Posterior cingulate gyrus (tissue), 11 donors: Measurements from ENCODE around the gene ZNF512B.
"Not testable (repeated sequence)": the region's sequence is repeated elsewhere in the genome, so short reads cannot be mapped to it uniquely, and the experiment has no call there.

Experiments
- DNase-seq, 10 donors: peaks; one replicate each; pipeline versions ENCODE4 v3.0.0 to v3.0.0-alpha.2; 2020 to 2021; ENCODE audit warnings: mixed read lengths in 3 of 10
- intact Hi-C: fragments of 100-400 bp; cut with DNase I; formaldehyde crosslinking; loops from one replicate; pipeline ENCODE4 v1.15.1; 2023

The ZNF512B gene

DNA sequence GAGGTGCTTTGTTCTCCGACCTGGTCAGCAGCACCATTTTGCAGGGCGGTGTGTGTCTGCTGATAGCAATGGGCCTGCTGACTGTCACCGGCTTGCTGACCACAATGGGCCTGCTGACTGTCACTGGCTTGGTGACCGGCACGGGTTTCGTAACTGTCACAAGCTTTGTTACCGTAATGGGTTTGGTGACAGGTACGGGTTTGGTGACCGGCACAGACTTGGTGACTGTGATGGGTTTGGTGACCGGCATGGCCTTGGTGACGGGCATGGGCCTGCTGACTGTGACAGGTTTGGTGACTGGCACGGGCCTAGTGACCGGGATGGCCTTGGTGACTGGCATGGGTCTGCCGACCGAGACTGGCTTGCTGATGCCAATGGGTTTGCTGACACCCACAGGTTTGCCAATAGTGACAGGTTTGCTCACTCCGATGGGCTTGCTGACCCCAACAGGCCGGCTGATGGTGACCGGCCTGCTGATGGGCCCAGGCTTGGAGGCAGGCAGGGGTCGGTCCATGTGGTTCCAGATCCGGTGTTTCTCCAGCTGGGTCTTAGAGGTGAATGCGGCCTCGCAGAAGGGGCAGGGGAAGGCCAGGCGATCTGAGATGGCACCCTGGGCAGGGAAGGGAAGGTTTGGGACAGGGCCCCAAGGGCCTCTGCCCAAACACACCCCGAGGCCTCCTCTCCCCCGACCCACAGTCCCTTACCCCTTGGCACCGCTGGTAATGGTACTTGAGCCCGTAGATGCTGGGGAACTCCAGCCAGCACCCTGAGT lies 3.4 kb downstream of the ZNF512B start:
- DNase-seq = peak in 4 of 10 donors; percentile 26 to 75 (median 50)
- intact Hi-C loops = no loop called here

DNA sequence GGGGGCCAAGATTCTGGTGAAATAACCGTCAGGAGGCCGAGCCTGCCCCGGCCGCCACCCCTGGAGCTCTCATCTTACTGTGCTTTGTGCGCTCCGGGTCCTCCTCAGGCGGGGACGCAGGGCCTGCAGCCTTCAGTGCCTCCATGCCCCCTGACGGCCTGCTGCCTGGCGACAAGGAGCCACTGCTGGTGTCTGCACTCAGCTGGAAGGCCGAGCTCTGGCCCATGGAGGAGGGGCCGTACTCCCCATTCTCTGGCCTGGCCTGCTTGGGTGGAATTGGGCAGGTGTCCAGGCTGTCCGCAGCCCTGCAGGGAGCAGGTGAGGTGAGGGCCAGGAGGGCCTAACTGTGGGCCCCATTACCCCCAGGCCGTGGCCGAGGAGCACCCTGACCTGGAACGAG lies 5.3 kb downstream of the ZNF512B start:
- intact Hi-C loops = no loop called here
- DNase-seq = peak in 4 of 10 donors; percentile 18 to 77 (median 63)

DNA sequence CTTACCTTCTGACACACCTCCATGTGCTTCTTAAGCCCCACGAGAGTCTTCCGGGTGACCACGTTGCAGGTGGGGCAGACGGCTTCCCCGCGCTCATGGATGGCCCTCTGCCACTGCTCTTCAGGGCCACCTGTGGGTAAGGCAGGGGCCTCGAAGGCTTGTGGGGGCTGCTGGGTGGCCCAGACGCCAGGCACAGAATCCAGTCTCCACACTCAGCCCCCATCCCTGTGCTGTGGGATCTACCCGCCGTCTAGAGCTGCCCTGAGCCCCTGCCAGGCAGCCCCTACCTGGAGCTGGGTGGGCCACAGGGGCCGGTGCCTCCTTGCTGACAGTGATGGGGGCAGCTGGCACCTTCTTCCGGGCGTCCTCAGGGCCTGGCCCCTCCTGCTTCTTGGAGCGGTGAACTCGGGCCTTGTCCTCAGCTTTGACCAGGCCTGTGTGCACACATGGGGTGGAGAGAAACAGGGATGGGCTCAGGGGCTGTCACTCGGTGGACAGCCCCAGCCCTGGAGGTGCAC lies 5.9 kb downstream of the ZNF512B start:
- peak in 3 of 10 donors; percentile 18 to 55 (median 47) for DNase-seq
- intact Hi-C loops = no loop called here

DNA sequence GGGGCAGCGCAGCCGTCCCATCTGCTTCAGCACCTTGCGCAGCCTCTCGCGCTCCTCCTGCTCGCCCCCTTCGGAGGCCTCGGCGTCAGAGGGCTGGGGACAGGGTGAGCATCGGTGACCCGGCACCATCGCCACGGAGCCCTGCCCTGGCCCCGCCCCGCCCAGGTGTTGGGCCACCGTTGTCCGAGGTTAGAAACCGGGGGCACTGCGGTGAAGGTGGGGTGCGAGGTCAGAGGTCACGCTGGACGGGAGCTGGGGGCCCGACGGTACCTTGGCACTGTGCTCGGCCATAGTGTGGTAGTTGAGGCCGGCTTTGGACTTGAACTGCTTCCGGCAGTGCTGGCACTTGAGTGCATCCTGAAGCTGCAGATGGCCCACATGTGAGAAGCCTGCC lies 6.4 kb downstream of the ZNF512B start:
- intact Hi-C loops = no loop called here
- peak in 2 of 10 donors; percentile 64 to 66 for DNase-seq

DNA sequence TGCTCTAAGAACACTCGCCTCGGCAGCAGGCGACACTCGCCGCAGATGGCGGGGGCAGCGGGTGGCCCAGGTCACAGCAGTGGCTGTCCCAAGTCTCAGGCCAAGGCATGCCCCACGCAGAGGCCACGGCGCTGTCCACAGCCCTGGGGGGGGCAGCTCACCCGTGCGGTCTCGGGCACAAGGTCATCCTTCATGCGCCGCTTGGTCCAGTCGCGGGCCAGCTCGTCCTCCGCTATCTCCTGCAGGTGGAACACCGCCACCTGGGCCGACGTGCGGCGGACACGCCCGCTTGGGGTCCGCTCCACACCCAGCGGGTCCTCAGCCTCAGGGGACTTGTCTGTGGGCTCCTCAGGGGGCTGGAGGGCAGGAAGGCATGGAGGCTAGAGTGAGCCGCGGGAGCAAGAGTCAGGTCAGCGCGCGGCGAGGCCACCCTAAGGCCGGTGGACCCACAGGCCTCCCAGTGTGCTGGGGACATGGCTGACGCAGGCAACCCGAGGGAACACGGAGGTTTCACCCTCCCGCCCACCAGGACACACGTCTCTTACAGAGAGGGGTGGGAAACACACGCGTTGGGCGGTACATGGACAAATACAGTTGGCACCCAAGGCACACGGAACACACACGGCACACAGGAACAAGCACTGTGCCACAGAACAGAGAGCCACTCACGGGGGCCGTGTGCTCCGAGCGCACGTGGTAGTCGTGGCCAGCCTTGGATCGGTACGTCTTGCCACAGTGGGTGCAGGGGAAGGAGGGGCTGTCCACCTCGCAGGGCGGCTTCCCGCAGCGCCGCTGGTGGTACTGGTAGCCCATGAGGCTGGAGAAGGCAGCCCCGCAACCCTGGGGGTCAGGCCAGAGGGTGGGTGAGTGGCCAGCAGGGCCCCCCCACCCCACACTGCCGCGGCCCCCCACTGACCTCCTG lies 7.0 kb downstream of the ZNF512B start:
- intact Hi-C loops = no loop called here
- peak in 3 of 10 donors; percentile 27 to 72 (median 66) for DNase-seq

DNA sequence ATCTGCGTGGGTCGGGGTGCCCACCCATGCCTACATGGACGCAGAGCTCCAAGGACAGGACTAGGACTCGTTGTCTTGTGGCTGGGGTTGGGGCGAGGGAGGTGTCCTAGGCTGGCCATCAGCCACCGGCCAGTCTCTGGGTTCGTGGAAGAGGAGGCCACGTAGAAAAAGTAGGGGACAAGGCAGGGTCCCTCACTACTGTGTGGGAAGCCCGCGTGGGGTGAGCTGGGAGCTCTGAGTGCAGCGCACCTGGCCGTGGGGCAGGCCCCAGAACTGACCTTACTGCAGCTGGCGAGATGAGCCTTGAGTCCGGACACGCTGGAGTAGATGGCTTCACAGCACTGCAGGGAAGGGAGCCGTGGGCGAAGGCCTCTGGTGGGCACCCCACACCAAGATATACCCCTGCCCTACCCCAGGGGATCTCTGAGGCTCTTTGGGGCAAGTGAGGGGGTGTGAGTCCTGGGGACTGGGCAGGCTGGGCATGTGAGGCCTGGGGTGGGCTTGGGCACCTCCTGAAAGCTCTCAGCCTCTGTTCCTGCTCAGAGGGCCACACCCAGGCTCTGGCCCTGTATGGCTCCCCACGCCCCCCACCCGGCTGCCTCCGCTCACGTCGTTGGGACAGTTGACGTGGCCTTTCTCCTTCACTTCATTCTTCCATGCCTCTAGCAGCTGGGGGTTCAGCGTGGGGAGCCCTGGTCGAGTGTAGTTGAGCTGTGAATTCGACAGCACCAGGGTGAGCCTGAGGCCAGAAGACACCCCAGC lies 7.9 kb downstream of the ZNF512B start:
- DNase-seq = peak in 1 of 10 donors; percentile 44
- intact Hi-C loops = no loop called here

DNA sequence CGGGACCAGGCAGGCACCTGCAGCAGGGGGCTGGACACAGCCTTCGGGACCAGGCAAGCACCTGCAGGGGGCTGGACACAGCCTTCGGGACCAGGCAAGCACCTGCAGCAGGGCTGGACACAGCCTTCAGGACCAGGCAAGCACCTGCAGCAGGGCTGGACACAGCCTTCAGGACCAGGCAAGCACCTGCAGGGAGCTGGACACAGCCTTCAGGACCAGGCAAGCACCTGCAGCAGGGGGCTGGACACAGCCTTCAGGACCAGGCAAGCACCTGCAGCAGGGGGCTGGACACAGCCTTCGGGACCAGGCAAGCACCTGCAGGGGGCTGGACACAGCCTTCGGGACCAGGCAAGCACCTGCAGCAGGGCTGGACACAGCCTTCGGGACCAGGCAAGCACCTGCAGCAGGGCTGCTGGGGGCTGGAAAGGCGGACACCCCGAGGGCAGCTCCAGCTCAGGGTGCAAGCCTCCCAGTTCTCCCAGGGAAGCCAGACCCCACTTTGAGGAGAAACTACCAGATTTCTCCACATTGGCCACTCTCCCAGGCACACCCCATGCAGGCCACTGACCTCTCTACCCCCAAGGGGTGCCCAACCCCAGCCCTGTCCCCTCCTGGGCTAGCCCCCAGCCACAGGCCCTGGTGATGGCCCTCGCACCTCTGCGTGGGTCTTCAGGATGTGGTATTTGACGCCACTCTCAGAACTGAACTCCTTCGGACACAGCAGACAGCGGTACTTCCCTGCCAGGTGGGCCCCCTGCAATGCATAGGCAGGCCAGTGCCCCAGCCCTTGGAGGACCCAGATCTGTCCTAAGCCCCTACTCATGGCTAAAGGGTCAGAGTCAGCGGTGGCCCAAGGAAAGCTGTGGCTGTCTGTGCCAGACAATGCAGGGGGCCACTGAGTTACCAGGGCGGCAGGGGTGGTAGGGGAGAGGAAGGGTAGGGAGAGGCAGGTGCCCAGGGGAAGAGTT lies 8.8 kb downstream of the ZNF512B start:
- intact Hi-C loops = not testable (repeated sequence)
- peak in 1 of 10 donors; percentile 47 for DNase-seq

DNA sequence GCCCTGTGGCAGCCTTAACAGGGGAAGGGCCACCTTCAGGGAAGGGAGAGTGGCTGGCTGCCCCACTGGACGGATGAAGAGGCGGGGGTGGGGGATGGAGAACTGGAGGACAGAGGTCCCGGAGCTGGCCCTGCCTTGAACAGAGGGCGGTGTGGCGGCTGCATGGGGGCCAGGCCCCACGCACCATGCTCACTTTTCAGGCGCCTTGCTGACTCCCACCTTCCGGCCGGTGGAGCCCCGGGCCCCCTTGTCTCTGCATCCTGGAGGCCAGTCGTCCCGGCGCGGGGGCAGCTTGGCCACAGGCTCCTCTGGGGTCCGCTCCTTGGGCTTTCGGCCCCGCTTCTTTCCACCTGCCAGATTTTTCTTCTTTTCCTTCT lies 10.0 kb downstream of the ZNF512B start:
- no peak for DNase-seq
- intact Hi-C loops = loop anchor here (5.0 kb wide), 1 partner anchor 332 kb away; the partner anchor contains the start of gene GMEB2

DNA sequence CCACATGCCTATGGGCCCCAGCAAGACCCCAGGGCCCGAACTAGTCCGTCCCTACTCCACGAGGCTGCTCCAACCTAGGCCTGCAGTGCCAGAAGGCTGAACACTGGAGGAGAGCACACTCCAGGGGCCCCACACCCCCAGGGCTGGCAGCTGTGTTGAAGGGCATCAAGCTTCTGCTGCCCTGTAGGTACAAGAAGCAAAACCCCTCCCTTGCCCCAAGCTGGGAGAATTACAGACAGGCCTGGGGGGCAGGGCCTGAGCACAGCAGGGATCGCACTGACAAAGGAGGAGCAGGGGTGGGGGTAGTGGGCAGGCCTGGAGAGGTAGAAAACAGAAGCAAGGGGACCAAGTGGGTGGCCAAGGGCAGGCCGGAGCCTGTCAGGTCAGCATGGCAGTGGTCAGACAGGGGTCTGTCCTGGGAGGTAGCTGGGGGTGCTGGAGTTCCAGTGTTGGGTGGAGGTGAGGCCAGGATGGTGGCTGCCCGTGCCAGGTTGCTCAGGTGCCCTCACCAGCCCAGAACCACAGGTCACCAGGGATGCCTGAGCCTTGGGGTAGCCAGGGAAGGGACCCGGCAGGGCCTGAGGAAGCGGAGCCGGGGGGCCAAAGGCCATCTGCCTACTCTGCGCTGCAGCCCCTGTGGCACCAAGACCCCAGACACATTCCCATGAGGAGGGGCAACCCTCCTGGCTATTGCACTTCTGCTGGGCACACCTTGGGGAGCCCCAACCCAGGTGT lies 10.6 kb downstream of the ZNF512B start:
- DNase-seq = no peak
- intact Hi-C loops = loop anchor here (5.0 kb wide), 1 partner anchor 332 kb away; the partner anchor contains the start of gene GMEB2

DNA sequence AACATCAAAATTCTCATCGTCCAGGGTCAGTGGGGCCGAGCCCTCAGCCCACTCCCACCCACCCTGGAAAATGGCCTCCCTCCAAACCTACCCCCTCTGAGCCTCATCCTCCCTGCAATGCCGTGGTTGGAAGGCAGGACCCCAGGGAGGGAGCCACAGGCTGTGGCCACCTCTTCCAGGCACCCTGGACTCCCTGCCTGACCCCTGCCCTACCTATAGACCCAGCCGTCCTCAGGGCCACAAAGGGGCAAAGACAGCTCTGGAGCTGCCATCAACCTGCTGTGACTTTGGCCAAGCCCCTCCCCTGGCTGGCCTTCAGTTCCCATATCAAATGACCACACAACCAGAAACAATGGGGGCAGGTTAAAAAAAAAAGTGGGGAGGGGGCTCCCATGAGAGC lies 11.3 kb downstream of the ZNF512B start:
- intact Hi-C loops = loop anchor here (5.0 kb wide), 1 partner anchor 331 kb away; the partner anchor contains the start of gene GMEB2
- no peak for DNase-seq

DNA sequence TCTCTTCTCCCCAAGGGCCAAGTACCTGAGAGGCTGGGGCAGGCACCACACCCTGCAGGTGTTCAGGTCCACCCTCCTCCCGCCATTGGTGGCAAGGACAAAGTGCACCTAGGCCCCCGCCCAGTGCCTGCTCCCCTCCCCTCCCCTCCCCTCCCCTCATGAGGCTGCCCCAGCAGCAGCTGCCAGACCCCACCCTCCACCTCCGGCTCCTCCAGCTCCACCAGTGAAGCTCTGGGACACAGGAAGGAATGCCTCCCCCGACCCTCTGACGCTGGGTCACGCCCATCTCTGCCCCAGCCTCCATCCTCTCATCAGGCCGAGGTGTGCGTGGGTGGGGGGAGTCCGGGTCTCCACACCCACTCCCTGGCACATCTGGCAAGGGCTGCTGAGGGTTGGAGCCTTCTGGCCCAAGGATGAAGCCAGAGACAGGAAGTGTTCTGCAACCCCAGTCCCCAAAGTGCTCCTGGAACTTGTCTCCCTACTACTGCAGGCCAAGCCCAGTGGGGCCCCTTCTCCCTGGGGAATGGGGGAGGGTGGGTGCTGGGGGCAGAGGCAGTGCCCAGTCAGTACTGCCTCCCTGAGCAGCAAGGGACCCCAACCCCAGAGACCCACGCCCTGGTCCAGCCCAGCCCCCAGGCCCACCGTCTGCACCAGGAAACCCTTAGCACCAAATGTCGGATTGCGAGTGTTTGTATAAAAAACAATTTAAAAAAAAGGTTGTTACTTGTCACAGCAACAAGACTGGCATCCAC lies 11.9 kb downstream of the ZNF512B start:
- no peak for DNase-seq
- intact Hi-C loops = loop anchor here (2.0 to 5.0 kb wide), 3 partner anchors 63 to 331 kb away; partner anchors contain the start of genes ARFRP1, DNAJC5 and GMEB2

DNA sequence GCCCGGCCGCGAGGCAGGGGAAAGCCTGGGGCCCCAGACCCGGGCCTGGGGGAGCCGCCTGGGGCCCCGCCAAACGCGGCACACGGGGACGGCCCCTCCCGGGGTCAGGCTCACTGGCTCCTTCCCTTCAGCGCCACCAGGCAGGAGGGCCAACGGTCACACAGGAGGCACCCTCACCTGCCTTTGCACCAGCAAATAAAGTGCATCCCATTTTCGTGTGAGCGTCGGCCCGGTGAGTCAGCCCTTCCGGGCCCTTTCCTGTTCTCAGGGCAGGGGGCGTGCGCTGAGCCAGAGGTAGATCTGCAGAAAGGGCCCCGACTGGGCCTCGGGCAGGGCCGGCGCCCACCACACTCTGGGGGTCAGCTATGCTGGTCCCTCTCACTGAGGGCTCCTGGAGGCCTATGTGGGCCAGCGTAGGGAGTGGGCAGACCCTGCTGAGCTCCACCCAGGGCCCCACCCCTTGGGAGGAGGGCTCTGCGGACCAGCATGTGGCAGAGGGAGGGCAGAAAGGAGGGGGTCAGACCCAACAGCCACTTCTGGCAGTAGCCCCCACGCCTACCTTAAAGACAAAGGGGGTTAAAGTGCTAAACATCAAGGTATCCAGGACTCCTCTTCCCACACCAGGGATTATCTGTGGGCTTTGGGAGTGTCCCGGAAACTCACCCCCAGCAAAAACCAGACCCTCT lies 12.6 kb downstream of the ZNF512B start:
- peak in 8 of 10 donors; percentile 41 to 96 (median 67) for DNase-seq
- intact Hi-C loops = loop anchor here (2.0 to 5.0 kb wide), 3 partner anchors 62 to 330 kb away; partner anchors contain the start of genes ARFRP1, DNAJC5 and GMEB2

DNA sequence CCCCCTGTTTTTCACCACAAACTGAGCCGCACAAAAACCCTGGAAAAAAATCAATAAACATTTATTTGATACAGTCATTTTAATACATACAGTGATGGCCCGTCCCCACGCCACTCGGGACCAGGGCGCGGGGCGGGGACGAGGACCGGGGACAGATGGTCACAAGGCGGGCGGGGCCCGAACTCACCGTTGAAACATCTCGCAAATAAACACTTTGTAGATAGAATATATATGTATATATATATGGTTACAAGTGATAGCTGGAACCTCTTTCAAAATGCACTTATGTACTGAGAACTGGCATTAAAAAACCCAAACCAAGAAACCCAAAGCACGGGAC lies 13.1 kb downstream of the ZNF512B start:
- intact Hi-C loops = loop anchor here (1.0 to 5.0 kb wide), 5 partner anchors 25 to 329 kb away; partner anchors contain the start of genes ARFRP1, DNAJC5, GMEB2 and PRPF6
- no peak for DNase-seq

DNA sequence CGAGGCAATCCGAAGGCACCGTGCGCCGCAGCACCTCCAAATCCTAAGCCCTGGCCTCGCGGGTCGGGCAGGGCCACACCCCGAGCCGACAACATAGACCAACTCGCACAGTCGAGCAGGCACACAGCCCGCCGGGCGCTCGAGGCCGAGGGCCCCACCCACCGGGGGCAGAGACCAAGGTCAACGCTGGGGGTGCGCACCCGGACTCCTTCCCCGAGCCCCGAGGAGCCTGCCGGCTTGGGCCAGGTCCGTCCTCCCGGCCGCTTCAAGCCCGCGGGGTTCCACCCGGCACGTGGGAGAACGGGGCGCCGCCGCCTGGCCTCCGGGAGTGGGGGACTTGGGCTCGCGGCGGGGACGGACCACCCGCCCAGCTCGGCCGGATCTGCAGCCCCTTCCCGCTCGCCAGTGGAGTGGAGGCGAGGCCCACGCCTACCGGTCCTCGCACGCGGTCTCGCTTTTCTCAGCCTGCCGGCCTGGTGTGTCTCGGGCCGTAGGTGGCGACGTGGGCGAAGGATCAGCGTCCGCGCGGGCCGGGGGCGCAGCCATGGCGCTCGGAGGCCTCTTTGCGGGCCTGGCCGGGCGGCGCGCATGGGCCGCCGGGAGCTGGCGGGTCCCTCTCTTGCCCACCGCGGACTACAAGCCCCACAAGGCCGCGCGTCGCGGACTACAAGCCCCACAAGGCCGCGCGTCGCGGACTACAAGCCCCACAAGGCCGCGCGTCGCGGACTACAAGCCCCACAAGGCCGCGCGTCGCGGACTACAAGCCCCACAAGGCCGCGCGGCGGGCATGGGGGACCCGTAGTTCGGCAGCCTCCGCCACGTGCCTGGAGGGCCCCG lies 13.7 kb downstream of the ZNF512B start, which contains the start of gene UCKL1:
Gene UCKL1 (minus strand): TSS at position 590 of the 837 bp plus-strand sequence. CDS start 44 bp downstream, at position 546.
- intact Hi-C loops = loop anchor here (1.0 to 5.0 kb wide), 6 partner anchors 25 to 329 kb away; partner anchors contain the start of genes ARFRP1, DNAJC5, GMEB2 and PRPF6
- DNase-seq = peak; percentile 73 to 99 (median 88)

DNA sequence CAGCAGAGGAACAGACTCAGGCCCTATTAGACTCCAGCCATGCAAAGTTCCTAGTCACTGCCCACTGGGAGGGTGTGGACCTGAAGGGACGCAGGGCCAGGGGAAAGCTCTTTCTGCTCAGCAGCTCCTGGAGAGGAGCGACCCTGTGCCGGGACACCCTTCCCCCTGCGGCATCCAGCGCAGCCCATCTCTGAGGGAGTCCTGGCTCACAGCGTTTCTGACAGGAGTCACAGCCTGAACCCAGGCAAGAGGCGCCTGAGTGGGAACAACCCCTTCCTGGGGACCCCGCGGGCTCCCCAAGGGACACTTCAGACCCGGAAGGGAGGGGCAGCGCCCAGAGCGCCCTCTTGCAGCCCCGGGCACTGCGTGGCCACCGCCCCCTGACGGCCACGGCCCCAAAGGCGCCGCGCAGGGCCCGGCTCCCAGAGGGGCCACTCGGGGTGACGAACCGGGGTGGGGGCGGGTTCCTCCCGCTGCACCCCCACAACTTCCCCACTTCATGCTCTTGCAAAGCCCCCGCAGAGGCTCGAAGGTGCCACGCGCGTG lies 14.4 kb downstream of the ZNF512B start:
- DNase-seq = peak in 5 of 10 donors; percentile 39 to 92 (median 54)
- intact Hi-C loops = loop anchor here (1.0 to 5.0 kb wide), 2 partner anchors 46 to 328 kb away; partner anchors contain the start of gene GMEB2
